ENCODE data around the gene DISC1.

- TF ChIP-seq CTCF (IDR thresholded peaks at IDR 0.05) (no peak), POLR2A (IDR thresholded peaks at IDR 0.05) (no peak)
These were observed 345.5 kb downstream of the DISC1 start for GRCh38 chr1:231972111-231972445.

Measured in uterus (tissue), 2 donors.